Trophoblast cell (in vitro differentiated cells and primary cell): ENCODE measurements around the gene LDLRAD4.

Experiments
- DNase-seq, 2 donors: peaks; one replicate each; pipeline ENCODE4 v3.0.0-alpha.2; 2016
- H2AFZ ChIP-seq: 2 replicates; pipeline ENCODE4 v1.6.1; 2013; ENCODE audit warnings: low read length, moderate library complexity, mild to moderate bottlenecking; ENCODE audit not compliant: insufficient read depth, poor library complexity
- H2AK5ac ChIP-seq: 2 replicates; pipeline ENCODE4 v1.6.1; 2013; ENCODE audit warnings: mild to moderate bottlenecking, low read length
- H2BK120ac ChIP-seq: 2 replicates; pipeline ENCODE4 v1.6.1; 2013; ENCODE audit warnings: low read length, mild to moderate bottlenecking, moderate library complexity; ENCODE audit not compliant: insufficient read depth, poor library complexity
- H2BK12ac ChIP-seq: 2 replicates; pipeline ENCODE4 v1.6.1; 2013; ENCODE audit warnings: mild to moderate bottlenecking, low read length, moderate library complexity
- H2BK5ac ChIP-seq: 2 replicates; pipeline ENCODE4 v1.6.1; 2013; ENCODE audit warnings: low read length, low read depth, moderate library complexity, mild to moderate bottlenecking; ENCODE audit not compliant: poor library complexity
- H3K14ac ChIP-seq: 2 replicates; pipeline ENCODE4 v1.6.1; 2013; ENCODE audit warnings: mild to moderate bottlenecking, low read length
- H3K18ac ChIP-seq: 2 replicates; pipeline ENCODE4 v1.6.1; 2013; ENCODE audit warnings: mild to moderate bottlenecking, low read length
- H3K23ac ChIP-seq: 2 replicates; pipeline ENCODE4 v1.6.1; 2013; ENCODE audit warnings: low read length
- H3K27ac ChIP-seq: 2 replicates; pipeline ENCODE4 v1.5.1; 2013; ENCODE audit warnings: low read depth, mild to moderate bottlenecking, inconsistent platforms, low read length, moderate library complexity
- H3K27me3 ChIP-seq: 2 replicates; pipeline ENCODE4 v1.6.1; 2013; ENCODE audit warnings: inconsistent platforms, mild to moderate bottlenecking, low read length, moderate library complexity; ENCODE audit not compliant: insufficient read depth
- H3K36me3 ChIP-seq, 2 experiments: 1 replicate in 1 of 2; 2 replicates in 1 of 2; pipeline ENCODE4 v1.6.1; 2013; ENCODE audit warnings: low read length in 2 of 2, mild to moderate bottlenecking in 2 of 2, moderate library complexity in 1 of 2; ENCODE audit not compliant: insufficient read depth in 2 of 2, control insufficient read depth in 1 of 2
- H3K4ac ChIP-seq: 2 replicates; pipeline ENCODE4 v1.6.1; 2013; ENCODE audit warnings: low read depth, mild to moderate bottlenecking, low read length, moderate library complexity
- H3K4me1 ChIP-seq, 2 experiments: 1 replicate in 1 of 2; 2 replicates in 1 of 2; pipeline ENCODE4 v1.6.1; 2013; ENCODE audit warnings: low read length in 2 of 2, mild to moderate bottlenecking in 2 of 2, moderate library complexity in 1 of 2; ENCODE audit not compliant: insufficient read depth in 2 of 2, control insufficient read depth in 1 of 2
- H3K4me2 ChIP-seq: 2 replicates; pipeline ENCODE4 v1.6.1; 2013; ENCODE audit warnings: inconsistent platforms, mild to moderate bottlenecking, low read length, moderate library complexity
- H3K4me3 ChIP-seq: 2 replicates; pipeline ENCODE4 v1.5.1; 2013; ENCODE audit warnings: mild to moderate bottlenecking, low read depth, low read length, inconsistent platforms
- H3K79me1 ChIP-seq: one replicate; pipeline ENCODE4 v1.6.1; 2013; ENCODE audit warnings: low read length
- H3K79me2 ChIP-seq: 2 replicates; pipeline ENCODE4 v1.6.1; 2013; ENCODE audit warnings: low read length, mild to moderate bottlenecking; ENCODE audit not compliant: control insufficient read depth, insufficient read depth, poor library complexity
- H3K9ac ChIP-seq: 2 replicates; pipeline ENCODE4 v1.6.1; 2013; ENCODE audit warnings: mild to moderate bottlenecking, low read length
- H3K9me3 ChIP-seq: 2 replicates; pipeline ENCODE4 v1.6.1; 2013; ENCODE audit warnings: low read depth, mild to moderate bottlenecking, control low read depth, inconsistent platforms, low read length; ENCODE audit not compliant: insufficient read depth
- H4K12ac ChIP-seq: 2 replicates; pipeline ENCODE4 v1.6.1; 2013; ENCODE audit warnings: low read depth, mild to moderate bottlenecking, low read length, moderate library complexity
- H4K8ac ChIP-seq: 2 replicates; pipeline ENCODE4 v1.6.1; 2013; ENCODE audit warnings: low read depth, mild to moderate bottlenecking, low read length, moderate library complexity
- H4K91ac ChIP-seq: one replicate; pipeline ENCODE4 v1.6.1; 2013; ENCODE audit warnings: low read depth, mild to moderate bottlenecking, low read length, moderate library complexity
- WGBS: extraction: QIAGEN DNeasy Blood & Tissue Kit; methylation state at CpG from one replicate; pipeline ENCODE4 v1.1.7; 2013; ENCODE audit warnings: missing lambda C conversion rate; ENCODE audit not compliant: insufficient read length, insufficient coverage; ENCODE audit errors: extremely low coverage; 5-methylcytosine and 5-hydroxymethylcytosine counted together

LDLRAD4 gene

GRCh38 chr18:13379062-13379865 is 160.7 kb downstream of the LDLRAD4 start:
- Histone ChIP-seq H3K27me3 (no peaks in the 10 kb centered on the region), H3K36me3 (no peaks in the 10 kb centered on the region), H4K8ac (no peak overlapping the region), H3K4me2 (no peak overlapping the region), H2BK120ac (no peak overlapping the region), H3K79me1 (no peaks in the 10 kb centered on the region), H3K14ac (no peak overlapping the region), H3K4me3 (no peak overlapping the region), H3K27ac (no peak overlapping the region), H3K79me2 (no peaks in the 10 kb centered on the region), H2AFZ (no peak overlapping the region), H3K4ac (no peak overlapping the region), H3K4me1 (peaks cover 0 to 1% of the 10 kb centered on the region in 2 experiments), H3K18ac (no peak overlapping the region), H2BK12ac (no peak overlapping the region), H2BK5ac (no peak overlapping the region), H2AK5ac (no peak overlapping the region), H3K9ac (no peak overlapping the region), H3K9me3 (no peaks in the 10 kb centered on the region), H4K12ac (no peak overlapping the region), H3K23ac (no peak overlapping the region), H4K91ac (no peak overlapping the region)
- no peak for DNase-seq
- no CpG with 5 or more reads among the region's 7 CpGs for WGBS

- Histone ChIP-seq H4K91ac (no peak overlapping the region), H2BK12ac (no peak overlapping the region), H2BK120ac (no peak overlapping the region), H3K27ac (no peak overlapping the region), H3K4me1 (peaks cover 0 to 1% of the 10 kb centered on the region in 2 experiments), H3K9ac (no peak overlapping the region), H3K14ac (no peak overlapping the region), H4K8ac (no peak overlapping the region), H3K79me2 (no peaks in the 10 kb centered on the region), H3K27me3 (no peaks in the 10 kb centered on the region), H2AK5ac (no peak overlapping the region), H3K18ac (no peak overlapping the region), H4K12ac (no peak overlapping the region), H3K4me2 (no peak overlapping the region), H3K4ac (no peak overlapping the region), H3K36me3 (no peaks in the 10 kb centered on the region), H2AFZ (no peak overlapping the region), H3K4me3 (no peak overlapping the region), H3K79me1 (no peaks in the 10 kb centered on the region), H3K9me3 (no peaks in the 10 kb centered on the region), H2BK5ac (no peak overlapping the region), H3K23ac (no peak overlapping the region)
- WGBS = no CpG with 5 or more reads among the region's 18 CpGs
- DNase-seq = no peak
Observed at GRCh38 chr18:13379930-13380690, 161.6 kb downstream of the LDLRAD4 start.

GRCh38 chr18:13380691-13381070 is 162.1 kb downstream of the LDLRAD4 start:
- no CpG with 5 or more reads among the region's 2 CpGs for WGBS
- Histone ChIP-seq H3K23ac (no peak overlapping the region), H3K79me2 (no peaks in the 10 kb centered on the region), H3K79me1 (no peaks in the 10 kb centered on the region), H3K4ac (no peak overlapping the region), H3K27me3 (no peaks in the 10 kb centered on the region), H4K12ac (no peak overlapping the region), H3K14ac (no peak overlapping the region), H4K8ac (no peak overlapping the region), H3K18ac (no peak overlapping the region), H3K4me1 (peaks cover 0 to 1% of the 10 kb centered on the region in 2 experiments), H2BK5ac (no peak overlapping the region), H3K9me3 (no peaks in the 10 kb centered on the region), H3K36me3 (no peaks in the 10 kb centered on the region), H2AK5ac (no peak overlapping the region), H2AFZ (no peak overlapping the region), H3K9ac (no peak overlapping the region), H2BK12ac (no peak overlapping the region), H2BK120ac (no peak overlapping the region), H4K91ac (no peak overlapping the region), H3K4me2 (no peak overlapping the region), H3K27ac (no peak overlapping the region), H3K4me3 (no peak overlapping the region)
- DNase-seq = no peak

GRCh38 chr18:13381331-13381730 is 162.8 kb downstream of the LDLRAD4 start:
- no CpG with 5 or more reads among the region's 9 CpGs for WGBS

More at GRCh38 chr18:13381331-13381730, 162.8 kb downstream of the LDLRAD4 start:
- no peaks in the 10 kb centered on the region for H3K36me3 ChIP-seq
- no peak for DNase-seq
- H3K79me2 ChIP-seq = no peaks in the 10 kb centered on the region
- H3K4ac ChIP-seq = no peak overlapping the region
- H3K14ac ChIP-seq = no peak overlapping the region
- H3K4me1 ChIP-seq = peaks cover 0 to 1% of the 10 kb centered on the region in 2 experiments
- H3K9me3 ChIP-seq = no peaks in the 10 kb centered on the region
- no peak overlapping the region for H3K18ac ChIP-seq
- H2AK5ac ChIP-seq = no peak overlapping the region
- H3K4me3 ChIP-seq = no peak overlapping the region
- no peak overlapping the region for H3K23ac ChIP-seq
- no peak overlapping the region for H4K91ac ChIP-seq
- no peak overlapping the region for H2BK120ac ChIP-seq
- no peak overlapping the region for H3K27ac ChIP-seq
- H2BK5ac ChIP-seq = no peak overlapping the region
- H4K12ac ChIP-seq = no peak overlapping the region
- H3K9ac ChIP-seq = no peak overlapping the region
- H3K27me3 ChIP-seq = no peaks in the 10 kb centered on the region
- H2BK12ac ChIP-seq = no peak overlapping the region
- no peak overlapping the region for H4K8ac ChIP-seq
- H2AFZ ChIP-seq = no peak overlapping the region
- no peaks in the 10 kb centered on the region for H3K79me1 ChIP-seq
- H3K4me2 ChIP-seq = no peak overlapping the region
